IMR-90 (cell line): ENCODE data around the gene ATP1A3. TPM values are rescaled to one million over a fixed set of nuclear protein-coding genes. Genes with fewer than 3 reads are reported as not detected.

ENCODE experiments used
- ATAC-seq: fragments of 200-7000 bp; cut with Tn5 transposase; 2 replicates; pipeline ENCODE4 v1.9.1; 2020; ENCODE audit warnings: low read depth, mild to moderate bottlenecking, moderate library complexity
- BruUV-seq: library from RNA; stranded (reverse); fragments of 400-500 nt; replicated peaks from 2 replicates; lab custom pipeline; 2021; lab: Mats Ljungman, UMichigan
- CTCF ChIA-PET: fragments of 300-600 bp; formaldehyde crosslinking; extraction: SDS; loops from one replicate; lab custom pipeline; 2021; ENCODE audit warnings: antibody characterized with exemption; lab: Yijun Ruan, JAX
- POLR2A ChIA-PET: fragments of 300-600 bp; sonication (Branson Sonifier 250); formaldehyde crosslinking; loops from one replicate; lab custom pipeline; 2022; ENCODE audit warnings: antibody characterized with exemption; ENCODE audit not compliant: unreplicated experiment; lab: Charles Lee
- DNase-seq: peaks from one replicate; pipeline ENCODE4 v3.0.0; 2013
- H2AFZ ChIP-seq: replicated peaks from 2 replicates; pipeline ENCODE3; 2013; ENCODE audit warnings: low read length, mild to moderate bottlenecking; ENCODE audit not compliant: poor library complexity
- H2AK5ac ChIP-seq: 2 replicates; pipeline ENCODE4 v1.6.1; 2013; ENCODE audit warnings: low read depth, low read length, inconsistent platforms
- H2AK9ac ChIP-seq: replicated peaks from 2 replicates; pipeline ENCODE3; 2013; ENCODE audit warnings: mild to moderate bottlenecking, low read depth, low read length, moderate library complexity; ENCODE audit not compliant: poor library complexity
- H2BK120ac ChIP-seq: 2 replicates; pipeline ENCODE4 v1.6.1; 2013; ENCODE audit warnings: low read depth, low read length, inconsistent platforms
- H2BK15ac ChIP-seq: 3 replicates; pipeline ENCODE4 v1.6.1; 2013; ENCODE audit warnings: low read depth, low read length, inconsistent platforms
- H2BK20ac ChIP-seq: 2 replicates; pipeline ENCODE4 v1.6.1; 2013; ENCODE audit warnings: low read depth, mild to moderate bottlenecking, inconsistent platforms, low read length, moderate library complexity
- H2BK5ac ChIP-seq: 2 replicates; pipeline ENCODE4 v1.6.1; 2013; ENCODE audit warnings: mild to moderate bottlenecking, low read depth, low read length, inconsistent platforms; ENCODE audit not compliant: poor library complexity, severe bottlenecking
- H3K14ac ChIP-seq: replicated peaks from 2 replicates; pipeline ENCODE4 v1.6.1; 2013; ENCODE audit warnings: low read depth, low read length, inconsistent platforms
- H3K18ac ChIP-seq: 2 replicates; pipeline ENCODE4 v1.6.1; 2013; ENCODE audit warnings: low read depth, low read length, control low read depth
- H3K23ac ChIP-seq: 2 replicates; pipeline ENCODE4 v1.6.1; 2013; ENCODE audit warnings: low read depth, low read length, inconsistent platforms
- H3K27ac ChIP-seq: 2 replicates; pipeline ENCODE4 v1.5.1; 2013; ENCODE audit warnings: mild to moderate bottlenecking, control low read depth, low read length; ENCODE audit not compliant: insufficient read depth
- H3K27me3 ChIP-seq: 2 replicates; pipeline ENCODE4 v1.6.1; 2013; ENCODE audit warnings: low read length; ENCODE audit not compliant: control insufficient read depth, insufficient read depth
- H3K36me3 ChIP-seq: 2 replicates; pipeline ENCODE4 v1.6.1; 2013; ENCODE audit warnings: low read length, mixed read lengths; ENCODE audit not compliant: control insufficient read depth, insufficient read depth
- H3K4ac ChIP-seq: 2 replicates; pipeline ENCODE4 v1.6.1; 2013; ENCODE audit warnings: low read depth, low read length, inconsistent platforms
- H3K4me1 ChIP-seq: 2 replicates; pipeline ENCODE4 v1.6.1; 2013; ENCODE audit warnings: low read length, mixed read lengths; ENCODE audit not compliant: control insufficient read depth, insufficient read depth
- H3K4me2 ChIP-seq: 2 replicates; pipeline ENCODE4 v1.6.1; 2013; ENCODE audit warnings: low read depth, mild to moderate bottlenecking, control low read depth, low read length, moderate library complexity
- H3K4me3 ChIP-seq: 2 replicates; pipeline ENCODE4 v1.5.1; 2013; ENCODE audit warnings: low read depth, mild to moderate bottlenecking, control low read depth, low read length, moderate library complexity; ENCODE audit not compliant: insufficient read depth
- H3K56ac ChIP-seq: 2 replicates; pipeline ENCODE4 v1.6.1; 2013; ENCODE audit warnings: low read length, inconsistent platforms; ENCODE audit not compliant: insufficient read depth; ENCODE audit errors: extremely low read depth
- H3K79me1 ChIP-seq, 2 experiments: 2 replicates each; pipeline ENCODE4 v1.6.1; 2013; ENCODE audit warnings: low read length in 2 of 2, inconsistent platforms in 1 of 2, low read depth in 1 of 2
- H3K9ac ChIP-seq: 2 replicates; pipeline ENCODE4 v1.6.1; 2013; ENCODE audit warnings: low read depth, low read length, control low read depth
- H3K9me1 ChIP-seq: 2 replicates; pipeline ENCODE4 v1.6.1; 2013; ENCODE audit warnings: low read length, inconsistent platforms; ENCODE audit not compliant: insufficient read depth
- H3K9me3 ChIP-seq: 2 replicates; pipeline ENCODE4 v1.6.1; 2013; ENCODE audit warnings: low read length; ENCODE audit not compliant: control insufficient read depth, insufficient read depth
- H4K20me1 ChIP-seq: 2 replicates; pipeline ENCODE4 v1.6.1; 2013; ENCODE audit warnings: low read length, inconsistent platforms; ENCODE audit not compliant: insufficient read depth
- H4K5ac ChIP-seq: 2 replicates; pipeline ENCODE4 v1.6.1; 2013; ENCODE audit warnings: mild to moderate bottlenecking, low read depth, low read length, control low read depth
- H4K8ac ChIP-seq, 2 experiments: 2 replicates each; pipeline ENCODE4 v1.6.1; 2013; ENCODE audit warnings: low read depth in 2 of 2, low read length in 2 of 2, control low read depth in 1 of 2, inconsistent platforms in 1 of 2
- H4K91ac ChIP-seq: 2 replicates; pipeline ENCODE4 v1.6.1; 2013; ENCODE audit warnings: low read depth, low read length, inconsistent platforms; ENCODE audit not compliant: insufficient read depth
- BHLHE40 ChIP-seq: fragments of 150-350 bp; IDR thresholded peaks from 2 replicates; pipeline ENCODE4 v1.6.1; 2016; ENCODE audit warnings: mild to moderate bottlenecking, low read depth, low read length
- CTCF ChIP-seq: conservative IDR thresholded peaks from 2 replicates; pipeline ENCODE4 v1.5.1; 2012; ENCODE audit warnings: mild to moderate bottlenecking, low read depth, low read length, improper control_type of control experiment
- FOS ChIP-seq: fragments of 150-350 bp; IDR thresholded peaks from 2 replicates; pipeline ENCODE4 v1.6.1; 2016; ENCODE audit warnings: low read depth, low read length
- MAFK ChIP-seq: IDR thresholded peaks from 2 replicates; pipeline ENCODE4 v1.6.1; 2012; ENCODE audit warnings: low read depth, low read length, improper control_type of control experiment
- POLR2A ChIP-seq: IDR thresholded peaks from 2 replicates; pipeline ENCODE4 v1.6.1; 2012; ENCODE audit warnings: mild to moderate bottlenecking, low read depth, low read length
- RAD21 ChIP-seq: IDR thresholded peaks from 2 replicates; pipeline ENCODE4 v1.6.1; 2012; ENCODE audit warnings: low read length, improper control_type of control experiment
- RCOR1 ChIP-seq: IDR thresholded peaks from 2 replicates; pipeline ENCODE4 v1.6.1; 2012; ENCODE audit warnings: mild to moderate bottlenecking, low read length, improper control_type of control experiment; ENCODE audit not compliant: insufficient replicate concordance
- RFX5 ChIP-seq: IDR thresholded peaks from 2 replicates; pipeline ENCODE4 v1.8.0; 2012; ENCODE audit warnings: low read depth, mild to moderate bottlenecking, low read length, moderate library complexity
- SMC3 ChIP-seq: fragments of 150-350 bp; IDR thresholded peaks from 2 replicates; pipeline ENCODE4 v1.6.1; 2016; ENCODE audit warnings: low read depth, mild to moderate bottlenecking, antibody characterized with exemption, low read length, moderate library complexity
- WGBS, 2 experiments: methylation state at CpG; one replicate each; pipeline versions ENCODE4 v1.1.5 to v1.1.7; 2013; ENCODE audit warnings: missing lambda C conversion rate in 2 of 2; ENCODE audit not compliant: insufficient read length in 1 of 2; ENCODE audit errors: extremely low coverage in 2 of 2; 5-methylcytosine and 5-hydroxymethylcytosine counted together
- dilution Hi-C: fragments of 300-500 bp; cut with HindIII; formaldehyde crosslinking; loops from one replicate; pipeline ENCODE4 v1.14.3; 2018; ENCODE audit warnings: low sequenced_read_pairs; ENCODE audit not compliant: unreplicated experiment
- in situ Hi-C: fragments of 300-500 bp; cut with MboI; formaldehyde crosslinking; loops from 3 replicates; pipeline ENCODE4 v1.14.3; 2019; ENCODE audit warnings: low sequenced_read_pairs, inconsistent platforms, mixed read lengths
- intact Hi-C: fragments of 100-400 bp; cut with micrococcal nuclease; formaldehyde crosslinking; loops from 2 replicates; pipeline ENCODE4 v1.10.0; 2022
- polyA plus RNA-seq, 3 experiments: library from polyadenylated mRNA; depleted of rRNA; stranded (reverse); fragments of >200 nt; gene quantifications; 2 replicates each; pipeline ENCODE4 v1.2.3, GENCODE V29; 2012; ENCODE audit warnings: low replicate concordance in 1 of 3
- total RNA-seq: library from RNA; depleted of rRNA; stranded (reverse); fragments of >200 nt; gene quantifications from 2 replicates; pipeline ENCODE4 v1.2.3, GENCODE V29; 2012
- TF ChIP-seq, protein P1 (sequence below): fragments of 150-350 bp; IDR thresholded peaks from 2 replicates; pipeline ENCODE4 v1.6.1; 2016; ENCODE audit warnings: low read depth, mild to moderate bottlenecking, low read length, moderate library complexity, borderline replicate concordance

ATP1A3 gene
- total and polyA plus RNA-seq, 2 of the 4 experiments (the other 2 are of a cell fraction) = under 0.01 to 0.12 TPM

DNA sequence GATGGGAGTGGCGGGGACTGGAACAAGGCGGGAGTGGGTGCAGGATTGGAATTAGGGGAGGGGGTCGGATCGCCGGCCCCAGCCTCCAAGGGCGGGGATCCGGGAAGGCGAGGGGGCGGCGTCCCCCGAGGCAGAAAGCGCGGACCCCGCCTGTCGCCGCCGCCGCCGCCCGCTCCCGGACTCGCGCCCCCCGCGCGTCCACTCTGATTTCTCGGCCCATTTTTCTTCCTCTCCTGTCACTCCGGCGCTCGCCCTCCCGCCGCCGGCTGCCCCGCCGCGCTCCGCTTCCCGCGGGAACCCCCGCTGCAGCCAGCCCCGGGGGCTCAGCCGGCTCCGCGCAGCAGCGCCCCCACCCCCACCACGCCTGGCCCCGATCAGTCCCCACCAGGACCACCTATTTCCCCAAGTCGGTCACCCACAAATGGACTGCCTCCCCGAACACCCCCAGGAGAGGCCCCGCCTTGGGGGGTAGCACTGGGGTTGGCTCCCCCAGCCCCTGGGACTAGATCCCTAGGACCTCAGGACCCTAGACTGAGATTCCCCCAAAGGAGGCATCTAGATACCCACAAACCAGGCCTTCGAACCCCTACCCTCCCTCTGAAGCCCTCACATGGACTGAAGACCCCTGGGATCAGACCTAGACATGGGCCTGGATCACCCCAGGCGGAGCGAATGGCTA, 53.2 kb downstream of the ATP1A3 start:
- H3K4me2 ChIP-seq = peak overlapping the region; percentile 77
- H3K79me1 ChIP-seq = no peaks in the 10 kb centered on the region
- no peak overlapping the region for H2BK120ac ChIP-seq
- peak overlapping the region; percentile 33 for H2AK5ac ChIP-seq
- H2BK20ac ChIP-seq = no peak overlapping the region
- H3K18ac ChIP-seq = no peak overlapping the region; the same call in 1 of the 2 replicates
- H3K9me1 ChIP-seq = no peaks in the 10 kb centered on the region
- peaks cover 7% of the 10 kb centered on the region for H3K4me1 ChIP-seq
- peak overlapping the region; percentile 43; the same call in 1 of the 2 replicates for H4K5ac ChIP-seq
- 8% methylated on average over 30 of the region's 53 CpGs; no CpG with 5 or more reads in 1 of the 2 experiments for WGBS, 2 experiments
- H3K27me3 ChIP-seq = peaks cover 14% of the 10 kb centered on the region
- peak overlapping the region; percentile 78 to 92; a peak in 3 of 4 replicates for H4K8ac ChIP-seq
- no peak overlapping the region for H3K56ac ChIP-seq
- ATAC-seq (no peak), DNase-seq (no peak)
- ChIA-PET POLR2A (no interaction called here), CTCF (interaction anchor here (1.4 kb wide), 1 partner anchor 11 kb away, joined by 5 read pairs; no protein-coding TSS in a partner anchor)
- H2AFZ ChIP-seq = peak overlapping the region; percentile 93
- no peaks in the 10 kb centered on the region; the same call in 1 of the 2 replicates for H4K20me1 ChIP-seq
- in situ Hi-C loops = no loop called here
- H3K9ac ChIP-seq = peak overlapping the region; percentile 83
- intact Hi-C loops = no loop called here
- 0 out of 2 replicates have a peak overlapping the region, but pooled peaks have one; percentile 16 for H3K23ac ChIP-seq
- no peak overlapping the region for H2BK5ac ChIP-seq
- no peaks in the 10 kb centered on the region for H3K36me3 ChIP-seq
- H4K91ac ChIP-seq = peak overlapping the region; percentile 44; the same call in 1 of the 2 replicates
- H3K4ac ChIP-seq = peak overlapping the region; percentile 77
- H3K4me3 ChIP-seq = peak overlapping the region; percentile 62
- no peak overlapping the region; the same call in 2 of the 3 replicates for H2BK15ac ChIP-seq
- TF ChIP-seq RAD21 = no peak
- no peak for TF ChIP-seq POLR2A
- TF ChIP-seq RCOR1 = no peak
- TF ChIP-seq, protein P1, sequence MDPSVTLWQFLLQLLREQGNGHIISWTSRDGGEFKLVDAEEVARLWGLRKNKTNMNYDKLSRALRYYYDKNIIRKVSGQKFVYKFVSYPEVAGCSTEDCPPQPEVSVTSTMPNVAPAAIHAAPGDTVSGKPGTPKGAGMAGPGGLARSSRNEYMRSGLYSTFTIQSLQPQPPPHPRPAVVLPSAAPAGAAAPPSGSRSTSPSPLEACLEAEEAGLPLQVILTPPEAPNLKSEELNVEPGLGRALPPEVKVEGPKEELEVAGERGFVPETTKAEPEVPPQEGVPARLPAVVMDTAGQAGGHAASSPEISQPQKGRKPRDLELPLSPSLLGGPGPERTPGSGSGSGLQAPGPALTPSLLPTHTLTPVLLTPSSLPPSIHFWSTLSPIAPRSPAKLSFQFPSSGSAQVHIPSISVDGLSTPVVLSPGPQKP = no peak
- no peak for TF ChIP-seq SMC3
- no peak for TF ChIP-seq BHLHE40
- no peak for TF ChIP-seq RFX5
- TF ChIP-seq MAFK = no peak
- no peak for TF ChIP-seq CTCF
- no peak for TF ChIP-seq FOS
- no peaks in the 10 kb centered on the region for H3K9me3 ChIP-seq
- peak overlapping the region; percentile 67 for H2AK9ac ChIP-seq
- no TSS peak for BruUV-seq
- peak overlapping the region; percentile 43; the same call in 1 of the 2 replicates for H3K27ac ChIP-seq
- dilution Hi-C loops = no loop called here
- H3K14ac ChIP-seq = 0 out of 2 replicates have a peak overlapping the region, but pooled peaks have one; percentile 60
